ENCODE measurements around the gene BRD3OS.

Gene BRD3OS

GRCh38 chr9:133982971-133983720, 42.1 kb upstream of the BRD3OS start:
- ATAC-seq (ENCODE audit: insufficient read depth, low read depth): no peak
- H3K4me2 ChIP-seq (ENCODE audit: insufficient read depth, low read length): no peak overlapping the region
- DNase-seq: no peak
- no peak for TF ChIP-seq CTCF (IDR thresholded peaks at IDR 0.05; ENCODE audit: borderline replicate concordance, extremely low read depth, low read length, poor library complexity, severe bottlenecking)
- no peak for TF ChIP-seq EZH2 (IDR thresholded peaks at IDR 0.05; ENCODE audit: borderline replicate concordance, low read depth, low read length, severe bottlenecking)
- no peaks in the 10 kb centered on the region for H3K27me3 ChIP-seq (ENCODE audit: insufficient read depth, low read length, poor library complexity)
- no peaks in the 10 kb centered on the region for H3K79me2 ChIP-seq (ENCODE audit: insufficient read depth, low read length)
- H3K4me1 ChIP-seq (ENCODE audit: insufficient read depth, low read length): no peaks in the 10 kb centered on the region
- no peaks in the 10 kb centered on the region for H4K20me1 ChIP-seq (ENCODE audit: insufficient read depth, low read length)
- H2AFZ ChIP-seq (ENCODE audit: low read depth, low read length): no peak overlapping the region
- no peaks in the 10 kb centered on the region for H3K9me3 ChIP-seq (ENCODE audit: insufficient read depth, low read length, severe bottlenecking)
- H3K36me3 ChIP-seq (ENCODE audit: insufficient read depth, low read length): no peaks in the 10 kb centered on the region
- H3K4me3 ChIP-seq (ENCODE audit: low read depth in 1 of 2, low read length in 2 of 2): no peak overlapping the region
- no peak overlapping the region for H3K9ac ChIP-seq (ENCODE audit: low read depth, low read length)
- no peak overlapping the region for H3K27ac ChIP-seq (ENCODE audit: low read length)

- H3K27me3 ChIP-seq (ENCODE audit: insufficient read depth, low read length, poor library complexity): no peaks in the 10 kb centered on the region
- H3K9me3 ChIP-seq (ENCODE audit: insufficient read depth, low read length, severe bottlenecking): no peaks in the 10 kb centered on the region
- no peaks in the 10 kb centered on the region for H3K36me3 ChIP-seq (ENCODE audit: insufficient read depth, low read length)
- H4K20me1 ChIP-seq (ENCODE audit: insufficient read depth, low read length): no peaks in the 10 kb centered on the region
- H3K4me1 ChIP-seq (ENCODE audit: insufficient read depth, low read length): no peaks in the 10 kb centered on the region
- no peak overlapping the region for H3K9ac ChIP-seq (ENCODE audit: low read depth, low read length)
- ATAC-seq (ENCODE audit: insufficient read depth, low read depth) (no peak), DNase-seq (no peak)
- no peak for TF ChIP-seq EZH2 (IDR thresholded peaks at IDR 0.05; ENCODE audit: borderline replicate concordance, low read depth, low read length, severe bottlenecking)
- no peak for TF ChIP-seq CTCF (IDR thresholded peaks at IDR 0.05; ENCODE audit: borderline replicate concordance, extremely low read depth, low read length, poor library complexity, severe bottlenecking)
- H3K4me2 ChIP-seq (ENCODE audit: insufficient read depth, low read length): no peak overlapping the region
- no peak overlapping the region for H3K4me3 ChIP-seq (ENCODE audit: low read depth in 1 of 2, low read length in 2 of 2)
- H3K79me2 ChIP-seq (ENCODE audit: insufficient read depth, low read length): no peaks in the 10 kb centered on the region
- H2AFZ ChIP-seq (ENCODE audit: low read depth, low read length): no peak overlapping the region
- no peak overlapping the region for H3K27ac ChIP-seq (ENCODE audit: low read length)
Observed at GRCh38 chr9:133986061-133986460, 39.2 kb upstream of the BRD3OS start.

- H3K4me2 ChIP-seq (ENCODE audit: insufficient read depth, low read length): no peak overlapping the region
- no peaks in the 10 kb centered on the region for H3K36me3 ChIP-seq (ENCODE audit: insufficient read depth, low read length)
- no peak for ATAC-seq (ENCODE audit: insufficient read depth, low read depth)
- no peak for DNase-seq
- H3K9ac ChIP-seq (ENCODE audit: low read depth, low read length): no peak overlapping the region
- H3K4me3 ChIP-seq (ENCODE audit: low read depth in 1 of 2, low read length in 2 of 2): no peak overlapping the region
- TF ChIP-seq EZH2 (IDR thresholded peaks at IDR 0.05; ENCODE audit: borderline replicate concordance, low read depth, low read length, severe bottlenecking) (no peak), CTCF (IDR thresholded peaks at IDR 0.05; ENCODE audit: borderline replicate concordance, extremely low read depth, low read length, poor library complexity, severe bottlenecking) (no peak)
- no peaks in the 10 kb centered on the region for H3K4me1 ChIP-seq (ENCODE audit: insufficient read depth, low read length)
- H2AFZ ChIP-seq (ENCODE audit: low read depth, low read length): no peak overlapping the region
- no peak overlapping the region for H3K27ac ChIP-seq (ENCODE audit: low read length)
- no peaks in the 10 kb centered on the region for H3K9me3 ChIP-seq (ENCODE audit: insufficient read depth, low read length, severe bottlenecking)
- no peaks in the 10 kb centered on the region for H4K20me1 ChIP-seq (ENCODE audit: insufficient read depth, low read length)
- H3K27me3 ChIP-seq (ENCODE audit: insufficient read depth, low read length, poor library complexity): no peaks in the 10 kb centered on the region
- H3K79me2 ChIP-seq (ENCODE audit: insufficient read depth, low read length): no peaks in the 10 kb centered on the region
Observed at GRCh38 chr9:133986774-133987445, 38.4 kb upstream of the BRD3OS start.
